Germinal center (tissue), 1 donor: ENCODE data around the gene EGFL6.

Experiments
- DNase-seq: peaks from one replicate; pipeline ENCODE4 v3.0.0; 2012; ENCODE audit warnings: mixed read lengths, low spot score

The EGFL6 gene

GRCh38 chrX:13569479-13570260 is at the start of gene EGFL6:
EGFL6 (plus strand) TSS chrX:13569601; CDS start chrX:13569862, 261 bp downstream.
- DNase-seq = no peak

- no peak for DNase-seq
Observed at GRCh38 chrX:13520351-13520750, 49.0 kb upstream of the EGFL6 start.

GRCh38 chrX:13520936-13521335 is 48.5 kb upstream of the EGFL6 start:
- DNase-seq = no peak

- DNase-seq = no peak
Observed at GRCh38 chrX:13522811-13523210, 46.6 kb upstream of the EGFL6 start.

- DNase-seq = no peak
Observed at GRCh38 chrX:13533726-13534125, 35.7 kb upstream of the EGFL6 start.

GRCh38 chrX:13535376-13536165 is 33.8 kb upstream of the EGFL6 start:
- DNase-seq = no peak

- DNase-seq = no peak
Observed at GRCh38 chrX:13536551-13536950, 32.9 kb upstream of the EGFL6 start.

GRCh38 chrX:13538414-13538813 is 31.0 kb upstream of the EGFL6 start:
- no peak for DNase-seq

GRCh38 chrX:13540602-13541001 is 28.8 kb upstream of the EGFL6 start:
- DNase-seq = no peak

- no peak for DNase-seq
Observed at GRCh38 chrX:13545726-13546125, 23.7 kb upstream of the EGFL6 start.

GRCh38 chrX:13547671-13548070 is 21.7 kb upstream of the EGFL6 start:
- no peak for DNase-seq

- DNase-seq = no peak
Observed at GRCh38 chrX:13550346-13550745, 19.1 kb upstream of the EGFL6 start.

GRCh38 chrX:13551610-13552009 is 17.8 kb upstream of the EGFL6 start:
- no peak for DNase-seq

GRCh38 chrX:13552892-13553291 is 16.5 kb upstream of the EGFL6 start:
- DNase-seq = no peak

- no peak for DNase-seq
Observed at GRCh38 chrX:13565511-13565910, 3.9 kb upstream of the EGFL6 start.

GRCh38 chrX:13570261-13570605 is 832 bp downstream of the EGFL6 start:
- no peak for DNase-seq

- no peak for DNase-seq
Observed at GRCh38 chrX:13571136-13571535, 1.7 kb downstream of the EGFL6 start.

- DNase-seq = no peak
Observed at GRCh38 chrX:13574600-13574999, 5.2 kb downstream of the EGFL6 start.

- DNase-seq = no peak
Observed at GRCh38 chrX:13579661-13580060, 10.3 kb downstream of the EGFL6 start.

- DNase-seq = no peak
Observed at GRCh38 chrX:13581554-13581953, 12.2 kb downstream of the EGFL6 start.

- no peak for DNase-seq
Observed at GRCh38 chrX:13587786-13588477, 18.5 kb downstream of the EGFL6 start.

GRCh38 chrX:13590207-13590606 is 20.8 kb downstream of the EGFL6 start:
- DNase-seq = no peak

- no peak for DNase-seq
Observed at GRCh38 chrX:13590914-13591313, 21.5 kb downstream of the EGFL6 start.
